ENCODE measurements around the gene ERCC2. TPM values are rescaled to one million over a fixed set of nuclear protein-coding genes. Genes with fewer than 3 reads are reported as not detected.

ERCC2 gene
- total RNA-seq, 1 donor from 2014 or later, result 31.0 TPM

DNA sequence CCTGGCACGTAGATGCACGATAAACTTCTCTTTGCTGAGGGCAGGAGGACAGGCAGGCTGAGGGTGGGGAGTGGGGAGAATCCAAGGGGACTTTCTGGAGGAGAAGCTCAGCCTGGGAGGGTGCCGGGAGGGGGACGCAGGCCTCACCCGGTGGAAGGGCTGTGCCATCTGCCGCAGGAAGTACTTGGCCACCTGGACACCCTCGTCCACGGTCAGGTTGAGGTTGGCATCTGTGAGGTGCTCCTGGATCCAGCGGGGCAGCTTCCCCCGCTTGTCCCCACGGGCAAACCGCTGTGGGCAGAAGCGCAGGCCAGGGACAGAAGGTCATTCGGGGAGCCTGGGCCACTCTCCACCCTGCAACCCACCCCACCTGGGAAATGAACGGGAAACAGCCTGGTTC lies 18.3 kb downstream of the ERCC2 start:
- Histone ChIP-seq H3K4me2 (no peak overlapping the region), H3K4me1 (no peaks in the 10 kb centered on the region), H3K36me3 (no peaks in the 10 kb centered on the region), H3K79me2 (ENCODE audit: low read depth) (no peaks in the 10 kb centered on the region), H3K9ac (no peak overlapping the region), H2AFZ (replicated peaks) (no peak overlapping the region), H3K9me3 (ENCODE audit: low read depth) (no peaks in the 10 kb centered on the region), H3K27ac (no peak overlapping the region), H3K4me3 (no peak overlapping the region), H3F3A (ENCODE audit: low read depth) (no peaks in the 10 kb centered on the region), H3K27me3 (no peaks in the 10 kb centered on the region), H4K20me1 (ENCODE audit: low read depth) (peaks cover 13% of the 10 kb centered on the region)
- no peak for DNase-seq (ENCODE audit: low spot score)
- Mint-ChIP-seq H3K4me1 (peaks cover 4% of the 10 kb centered on the region), H3K27me3 (ENCODE audit: insufficient read depth, low read depth) (peaks cover 6% of the 10 kb centered on the region), H3K36me3 (peaks cover 27% of the 10 kb centered on the region), H3K27ac (no peak overlapping the region), H3K4me3 (no peak overlapping the region), H3K9me3 (no peaks in the 10 kb centered on the region)
- TF ChIP-seq EZH2phosphoT487 (IDR thresholded peaks at IDR 0.05), result no peak
- no peak for TF ChIP-seq EZH2 (IDR thresholded peaks at IDR 0.05)
- TF ChIP-seq, protein P1, sequence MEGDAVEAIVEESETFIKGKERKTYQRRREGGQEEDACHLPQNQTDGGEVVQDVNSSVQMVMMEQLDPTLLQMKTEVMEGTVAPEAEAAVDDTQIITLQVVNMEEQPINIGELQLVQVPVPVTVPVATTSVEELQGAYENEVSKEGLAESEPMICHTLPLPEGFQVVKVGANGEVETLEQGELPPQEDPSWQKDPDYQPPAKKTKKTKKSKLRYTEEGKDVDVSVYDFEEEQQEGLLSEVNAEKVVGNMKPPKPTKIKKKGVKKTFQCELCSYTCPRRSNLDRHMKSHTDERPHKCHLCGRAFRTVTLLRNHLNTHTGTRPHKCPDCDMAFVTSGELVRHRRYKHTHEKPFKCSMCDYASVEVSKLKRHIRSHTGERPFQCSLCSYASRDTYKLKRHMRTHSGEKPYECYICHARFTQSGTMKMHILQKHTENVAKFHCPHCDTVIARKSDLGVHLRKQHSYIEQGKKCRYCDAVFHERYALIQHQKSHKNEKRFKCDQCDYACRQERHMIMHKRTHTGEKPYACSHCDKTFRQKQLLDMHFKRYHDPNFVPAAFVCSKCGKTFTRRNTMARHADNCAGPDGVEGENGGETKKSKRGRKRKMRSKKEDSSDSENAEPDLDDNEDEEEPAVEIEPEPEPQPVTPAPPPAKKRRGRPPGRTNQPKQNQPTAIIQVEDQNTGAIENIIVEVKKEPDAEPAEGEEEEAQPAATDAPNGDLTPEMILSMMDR (IDR thresholded peaks at IDR 0.05), result no peak

DNA sequence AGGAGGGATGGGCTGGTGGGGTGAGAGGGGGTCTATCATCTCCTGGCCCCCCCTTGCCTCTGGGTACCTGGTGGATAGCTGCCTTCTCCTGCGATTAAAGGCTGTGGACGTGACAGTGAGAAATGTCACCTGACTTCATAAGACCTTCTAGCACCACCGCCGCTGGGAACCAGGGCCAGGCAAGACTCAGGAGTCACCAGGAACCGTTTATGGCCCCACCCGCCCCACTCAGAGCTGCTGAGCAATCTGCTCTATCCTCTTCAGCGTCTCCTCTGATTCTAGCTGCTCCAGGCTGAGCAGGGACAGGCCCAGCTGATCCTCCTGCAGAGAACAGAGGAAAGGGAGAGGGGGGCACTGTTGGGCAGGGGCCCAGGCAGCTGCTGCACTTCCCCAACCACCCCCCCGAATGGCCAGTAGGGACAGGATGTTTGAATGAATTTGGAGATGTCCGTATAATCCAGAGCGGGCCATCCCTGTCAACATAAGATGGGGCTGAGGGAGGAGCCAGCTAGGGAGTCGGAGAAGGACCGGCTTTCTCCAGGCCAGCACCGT lies 18.9 kb downstream of the ERCC2 start:
- no peak for TF ChIP-seq EZH2phosphoT487 (IDR thresholded peaks at IDR 0.05)
- TF ChIP-seq EZH2 (IDR thresholded peaks at IDR 0.05), result no peak
- TF ChIP-seq, protein P1 (IDR thresholded peaks at IDR 0.05), result no peak
- Histone ChIP-seq H3K4me2 (no peak overlapping the region), H3K9me3 (ENCODE audit: low read depth) (no peaks in the 10 kb centered on the region), H3K27ac (no peak overlapping the region), H3F3A (ENCODE audit: low read depth) (no peaks in the 10 kb centered on the region), H3K27me3 (peaks cover 6% of the 10 kb centered on the region), H3K4me3 (no peak overlapping the region), H4K20me1 (ENCODE audit: low read depth) (peaks cover 13% of the 10 kb centered on the region), H3K4me1 (no peaks in the 10 kb centered on the region), H2AFZ (replicated peaks) (no peak overlapping the region), H3K79me2 (ENCODE audit: low read depth) (no peaks in the 10 kb centered on the region), H3K9ac (no peak overlapping the region), H3K36me3 (no peaks in the 10 kb centered on the region)
- Mint-ChIP-seq H3K4me3 (no peak overlapping the region), H3K27me3 (ENCODE audit: insufficient read depth, low read depth) (peaks cover 6% of the 10 kb centered on the region), H3K36me3 (peaks cover 23% of the 10 kb centered on the region), H3K4me1 (peaks cover 4% of the 10 kb centered on the region), H3K27ac (no peak overlapping the region), H3K9me3 (no peaks in the 10 kb centered on the region)
- no peak for DNase-seq (ENCODE audit: low spot score)

DNA sequence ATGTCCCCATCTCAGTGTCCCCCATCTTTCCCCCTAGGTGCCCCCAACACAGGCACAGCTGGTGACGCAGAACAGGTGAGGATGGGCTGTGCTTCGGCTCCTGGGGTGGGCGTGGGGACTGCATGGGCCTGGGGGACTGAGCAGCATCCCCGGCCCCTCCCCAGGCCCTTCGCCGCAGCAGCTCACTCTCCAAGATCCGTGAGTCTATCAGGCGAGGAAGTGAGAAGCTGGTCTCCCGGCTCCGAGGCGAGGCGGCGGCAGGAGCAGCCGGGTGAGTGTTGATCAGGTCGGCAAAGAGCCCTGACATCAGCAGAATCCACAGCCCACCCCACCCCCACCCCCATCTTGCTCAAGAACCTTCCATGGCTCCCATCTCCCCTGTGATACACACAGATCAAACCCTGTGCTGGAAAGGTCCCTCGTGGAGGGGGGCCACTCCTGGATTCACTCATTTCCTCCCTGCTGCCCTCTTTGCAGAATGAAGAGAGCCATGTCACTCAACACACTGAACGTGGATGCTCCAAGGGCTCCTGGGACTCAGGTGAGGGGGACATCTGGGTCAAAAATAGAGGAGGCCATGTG lies 19.8 kb downstream of the ERCC2 start:
- no peak overlapping the region for H2AFZ ChIP-seq (replicated peaks)
- no peaks in the 10 kb centered on the region for H3K79me2 ChIP-seq (ENCODE audit: low read depth)
- Mint-ChIP-seq H3K4me1 (peaks cover 4% of the 10 kb centered on the region), H3K36me3 (peaks cover 15% of the 10 kb centered on the region), H3K4me3 (no peak overlapping the region), H3K9me3 (no peaks in the 10 kb centered on the region), H3K27ac (no peak overlapping the region), H3K27me3 (ENCODE audit: insufficient read depth, low read depth) (peaks cover 8% of the 10 kb centered on the region)
- no peak overlapping the region for H3K27ac ChIP-seq
- no peak overlapping the region for H3K9ac ChIP-seq
- no peak overlapping the region for H3K4me3 ChIP-seq
- peaks cover 7% of the 10 kb centered on the region for H4K20me1 ChIP-seq (ENCODE audit: low read depth)
- DNase-seq (ENCODE audit: low spot score), result no peak
- no peak overlapping the region for H3K4me2 ChIP-seq
- H3K27me3 ChIP-seq, result peaks cover 12% of the 10 kb centered on the region
- no peaks in the 10 kb centered on the region for H3K36me3 ChIP-seq
- H3F3A ChIP-seq (ENCODE audit: low read depth), result no peaks in the 10 kb centered on the region
- TF ChIP-seq, protein P1 (IDR thresholded peaks at IDR 0.05), result no peak
- TF ChIP-seq EZH2phosphoT487 (IDR thresholded peaks at IDR 0.05) (no peak), EZH2 (IDR thresholded peaks at IDR 0.05) (no peak)
- H3K4me1 ChIP-seq, result no peaks in the 10 kb centered on the region
- no peaks in the 10 kb centered on the region for H3K9me3 ChIP-seq (ENCODE audit: low read depth)
